Gastroesophageal sphincter (tissue), 4 donors: Measurements from ENCODE around the gene AK6. TPM values are rescaled to one million over a fixed set of nuclear protein-coding genes. Genes with fewer than 3 reads are reported as not detected.
"Not testable (repeated sequence)": the region's sequence is repeated elsewhere in the genome, so short reads cannot be mapped to it uniquely, and the experiment has no call there.

Experiments
- ATAC-seq: fragments of 150-250 bp; one replicate; pipeline ENCODE4 v1.9.1; 2016; ENCODE audit warnings: mild to moderate bottlenecking, moderate library complexity
- H3K27ac ChIP-seq, 4 donors: fragments of 200-600 bp; sonication (generic) in 3 of 4; 1 replicate in 3 of 4; 2 replicates in 1 of 4; pipeline ENCODE4 v1.5.1; 2016 to 2019
- H3K27me3 ChIP-seq: fragments of 200-600 bp; sonication (generic); one replicate; pipeline ENCODE4 v1.5.1; 2019
- H3K36me3 ChIP-seq, 2 donors: fragments of 200-600 bp; sonication (generic); one replicate each; pipeline ENCODE4 v1.5.1; 2019; ENCODE audit warnings: control low read depth in 1 of 2
- H3K4me1 ChIP-seq, 3 donors: fragments of 200-600 bp; sonication (generic); 1 replicate in 2 of 3; 2 replicates in 1 of 3; pipeline ENCODE4 v1.5.1; 2016 to 2019; ENCODE audit warnings: control low read depth in 2 of 3
- H3K4me3 ChIP-seq, 2 donors: fragments of 200-600 bp; sonication (generic); one replicate each; pipeline ENCODE4 v1.5.1; 2019; ENCODE audit warnings: mild to moderate bottlenecking in 1 of 2, moderate library complexity in 1 of 2
- H3K9me3 ChIP-seq, 3 donors: fragments of 200-600 bp; sonication (generic); one replicate each; pipeline ENCODE4 v1.5.1; 2017 to 2019; ENCODE audit warnings: control low read depth in 2 of 3
- CTCF ChIP-seq, 4 experiments: fragments of 200-600 bp in 2 of 4; fragments of 450-650 bp in 2 of 4; sonication (generic) in 1 of 4; IDR thresholded peaks; one replicate each; pipeline ENCODE4 v1.5.1; 2017 to 2019; ENCODE audit warnings: antibody characterized with exemption in 4 of 4, mild to moderate bottlenecking in 2 of 4, moderate library complexity in 2 of 4
- EP300 ChIP-seq: sonication (generic); formaldehyde crosslinking; IDR thresholded peaks from one replicate; pipeline ENCODE4 v1.6.1; 2017; ENCODE audit warnings: antibody characterized with exemption, mild to moderate bottlenecking
- POLR2A ChIP-seq, 2 donors: fragments of 450-650 bp; IDR thresholded peaks; one replicate each; pipeline ENCODE4 v1.6.1; 2017; ENCODE audit warnings: antibody characterized with exemption in 2 of 2, mild to moderate bottlenecking in 2 of 2, moderate library complexity in 1 of 2
- POLR2AphosphoS5 ChIP-seq: sonication (generic); formaldehyde crosslinking; IDR thresholded peaks from one replicate; pipeline ENCODE4 v1.6.1; 2017; ENCODE audit warnings: antibody characterized with exemption
- WGBS, 2 donors: methylation state at CpG; one replicate each; pipeline ENCODE4 v1.1.5; 2018; ENCODE audit warnings: low coverage in 1 of 2; 5-methylcytosine and 5-hydroxymethylcytosine counted together
- total RNA-seq, 4 donors: library from RNA; depleted of rRNA; stranded (reverse); fragments of >200 nt; gene quantifications; one replicate each; pipeline ENCODE4 v1.1.0, GENCODE V29; 2016

Gene AK6
- total RNA-seq, 4 donors from 2014 or later = 12.9 to 32.6 (median 28.4) TPM

- Histone ChIP-seq H3K27ac (no peak overlapping the region), H3K4me3 (no peak overlapping the region), H3K9me3 (no peaks in the 10 kb centered on the region), H3K27me3 (no peaks in the 10 kb centered on the region), H3K4me1 (no peaks in the 10 kb centered on the region), H3K36me3 (no peaks in the 10 kb centered on the region)
- TF ChIP-seq EP300 = no peak
- no peak for TF ChIP-seq POLR2AphosphoS5
- TF ChIP-seq POLR2A (IDR thresholded peaks at IDR 0.05) = no peak
- TF ChIP-seq CTCF (IDR thresholded peaks at IDR 0.05) = no peak
- no peak for ATAC-seq
- 29 to 50% methylated on average over 1 of the region's 1 CpG for WGBS, 2 donors
Observed at GRCh38 chr5:69343083-69343482, 26.2 kb downstream of the AK6 start.

GRCh38 chr5:69341520-69342161 lies 27.7 kb downstream of the AK6 start:
- no peak overlapping the region for H3K27ac ChIP-seq
- no peak for ATAC-seq
- TF ChIP-seq EP300 (no peak), POLR2A (IDR thresholded peaks at IDR 0.05) (no peak), POLR2AphosphoS5 (no peak), CTCF (IDR thresholded peaks at IDR 0.05) (no peak)
- no peaks in the 10 kb centered on the region for H3K9me3 ChIP-seq
- WGBS, 2 donors = 87% methylated on average over 4 of the region's 4 CpGs; no CpG with 5 or more reads in 1 of the 2 donors
- H3K4me3 ChIP-seq = no peak overlapping the region
- no peaks in the 10 kb centered on the region for H3K36me3 ChIP-seq
- H3K27me3 ChIP-seq = no peaks in the 10 kb centered on the region
- no peaks in the 10 kb centered on the region for H3K4me1 ChIP-seq

GRCh38 chr5:69335341-69335935 lies 33.9 kb downstream of the AK6 start:
- WGBS, 2 donors = 93% methylated on average over 2 of the region's 7 CpGs; no CpG with 5 or more reads in 1 of the 2 donors
- no peak overlapping the region for H3K4me3 ChIP-seq
- TF ChIP-seq EP300 (no peak), POLR2AphosphoS5 (no peak), POLR2A (IDR thresholded peaks at IDR 0.05) (no peak), CTCF (IDR thresholded peaks at IDR 0.05) (no peak)
- no peaks in the 10 kb centered on the region for H3K9me3 ChIP-seq
- H3K27ac ChIP-seq = no peak overlapping the region
- ATAC-seq = no peak
- H3K4me1 ChIP-seq = peaks cover 0 to 33% (median 0%) of the 10 kb centered on the region in 3 donors
- H3K27me3 ChIP-seq = no peaks in the 10 kb centered on the region
- H3K36me3 ChIP-seq = no peaks in the 10 kb centered on the region

GRCh38 chr5:69334793-69335268 lies 34.5 kb downstream of the AK6 start:
- TF ChIP-seq POLR2A (IDR thresholded peaks at IDR 0.05) = no peak
- TF ChIP-seq EP300 = no peak
- peak in 3 of 4 experiments; percentile 70 to 86 (median 72) for TF ChIP-seq CTCF (IDR thresholded peaks at IDR 0.05)
- TF ChIP-seq POLR2AphosphoS5 = peak; percentile 19
- 9 to 10% methylated on average over 18 of the region's 18 CpGs for WGBS, 2 donors
- Histone ChIP-seq H3K9me3 (no peaks in the 10 kb centered on the region), H3K4me3 (peak overlapping the region in 1 of 2 donors; percentile 6), H3K27me3 (no peaks in the 10 kb centered on the region), H3K4me1 (peaks cover 0 to 33% (median 0%) of the 10 kb centered on the region in 3 donors), H3K27ac (peak overlapping the region in 3 of 4 donors; percentile 17 to 63 (median 48)), H3K36me3 (no peaks in the 10 kb centered on the region)
- ATAC-seq = peak; percentile 86

- not testable (repeated sequence) for H3K4me3 ChIP-seq, H3K27me3 ChIP-seq, H3K27ac ChIP-seq, H3K36me3 ChIP-seq, ATAC-seq, H3K9me3 ChIP-seq
- peaks cover 0 to 33% (median 0%) of the 10 kb centered on the region in 3 donors for H3K4me1 ChIP-seq
- WGBS, 2 donors = 80 to 82% methylated on average over 1 to 4 of the region's 25 CpGs
Observed at GRCh38 chr5:69333668-69334315, 35.5 kb downstream of the AK6 start.
